Metanephros (tissue), 2 donors: ENCODE measurements around the gene TCP11L2. TPM values are rescaled to one million over a fixed set of nuclear protein-coding genes. Genes with fewer than 3 reads are reported as not detected.

ENCODE experiments used
- small RNA-seq: library from RNA; depleted of rRNA; stranded (forward); fragments of <200 nt; gene quantifications from one replicate; pipeline ENCODE3, GENCODE V24; 2014; ENCODE audit warnings: low replicate concordance
- total RNA-seq: library from RNA; depleted of rRNA; stranded (reverse); fragments of >200 nt; gene quantifications from one replicate; pipeline ENCODE4 v1.2.3, GENCODE V29; 2014

Gene TCP11L2
- 52.7 TPM for total RNA-seq

GRCh38 chr12:106302401-106303201 lies at the start of gene TCP11L2:
TSS of gene TCP11L2 (plus strand) at chr12:106302733. CDS start at chr12:106311076, 8,343 bp downstream.

GRCh38 chr12:106357549-106358395 lies 55.2 kb downstream of the TCP11L2 start, which contains the start of gene POLR3B:
TSS of gene POLR3B (plus strand) at chr12:106357748. CDS start at chr12:106357880, 132 bp downstream.

Small RNA genes lying within 50 kb of the gene (small RNA-seq; reads per million reads assigned to genes)
- gene RNU7-94P: not detected

Other genes with a start within 250 kb of the TCP11L2 start
- 10.7 TPM for gene NUAK1, start 163.8 kb upstream of the TCP11L2 start, total RNA-seq
- gene CKAP4, start 54.7 kb upstream of the TCP11L2 start, total RNA-seq: 64.9 TPM
- 12.2 TPM for gene POLR3B, start 55.0 kb downstream of the TCP11L2 start, total RNA-seq